ENCODE measurements around the gene ATP6V1G2. TPM values are rescaled to one million over a fixed set of nuclear protein-coding genes. Genes with fewer than 3 reads are reported as not detected.
A peak's percentile ranks its signal among the peaks of the same experiment; 100 is the strongest.
"Not testable (repeated sequence)": the region's sequence is repeated elsewhere in the genome, so short reads cannot be mapped to it uniquely, and the experiment has no call there.

ATP6V1G2 gene
- total RNA-seq, 2 experiments from 2014 or later: 4.5 to 5.5 TPM

DNA sequence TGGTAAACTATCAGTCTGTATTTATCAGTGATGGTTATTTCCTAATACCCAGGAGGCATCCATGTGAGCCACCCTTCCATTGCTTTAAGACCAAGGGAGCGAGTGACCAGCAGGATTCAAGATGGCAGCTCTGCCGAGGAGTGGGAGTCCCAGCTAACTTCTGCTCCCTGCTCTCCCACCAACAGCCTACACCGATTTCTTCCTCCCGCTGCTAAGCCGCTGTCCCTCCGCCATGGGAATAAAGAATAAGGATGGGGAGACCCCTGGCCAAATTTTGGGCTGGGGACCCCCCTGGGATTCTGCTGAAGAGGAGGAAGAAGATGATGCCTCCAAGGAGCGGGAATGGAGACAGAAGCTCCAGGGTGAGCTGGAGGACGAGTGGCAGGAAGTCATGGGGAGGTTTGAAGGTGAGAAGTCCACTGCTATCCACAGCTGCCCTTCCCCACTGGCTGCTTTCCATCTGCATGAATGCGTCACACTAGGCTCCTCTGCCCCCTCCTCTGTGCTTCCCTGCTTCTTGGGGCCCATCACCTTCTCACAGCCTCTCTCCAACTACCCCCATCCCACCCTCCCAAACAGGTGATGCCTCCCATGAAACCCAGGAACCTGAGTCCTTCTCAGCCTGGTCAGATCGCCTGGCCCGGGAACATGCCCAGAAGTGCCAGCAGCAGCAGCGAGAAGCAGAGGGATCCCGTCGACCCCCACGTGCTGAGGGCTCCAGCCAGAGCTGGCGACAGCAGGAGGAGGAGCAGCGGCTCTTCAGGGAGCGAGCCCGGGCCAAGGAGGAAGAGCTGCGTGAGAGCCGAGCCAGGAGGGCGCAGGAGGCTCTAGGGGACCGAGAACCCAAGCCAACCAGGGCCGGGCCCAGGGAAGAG is 11.3 kb upstream of the ATP6V1G2 start:
- Mint-ChIP-seq H3K36me3 (peaks cover 30% of the 10 kb centered on the region), H3K4me3 (peak overlapping the region; percentile 8), H3K9me3 (no peaks in the 10 kb centered on the region), H3K27me3 (peaks cover 11% of the 10 kb centered on the region), H3K4me1 (peaks cover 48% of the 10 kb centered on the region), H3K27ac (peak overlapping the region; percentile 34)
- POLR2A ChIA-PET: interaction anchor here (0.9 to 6.4 kb wide), 8 partner anchors 10 to 39 kb away, joined by 3 to 101 read pairs (median 13); partner anchors contain the start of genes LST1, LTA, LTB and NCR3
- ATAC-seq (ENCODE audit: low read depth) (no peak), DNase-seq (no peak)

DNA sequence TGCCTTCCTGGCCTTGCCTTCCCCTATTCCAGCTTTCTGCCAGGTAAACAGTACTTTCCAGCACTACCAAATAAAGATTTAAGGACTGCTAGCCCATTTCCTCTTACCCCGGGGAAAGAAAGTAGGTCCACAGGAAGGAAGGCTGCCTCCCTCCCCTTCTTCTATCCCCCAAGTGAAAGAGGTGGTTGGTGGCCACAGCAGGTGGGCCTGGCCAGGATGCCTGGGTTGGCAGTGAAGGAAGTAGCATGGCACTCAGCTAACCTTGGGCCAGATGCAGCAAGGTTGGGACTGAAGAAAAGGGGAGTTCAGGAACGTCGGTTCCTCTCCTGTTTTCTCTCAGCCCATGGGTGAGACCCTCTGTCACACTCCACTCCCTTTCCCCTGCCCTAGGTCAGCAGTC is 9.9 kb upstream of the ATP6V1G2 start:
- Mint-ChIP-seq H3K27me3 (peaks cover 3% of the 10 kb centered on the region), H3K4me3 (peak overlapping the region; percentile 47), H3K27ac (no peak overlapping the region), H3K4me1 (peaks cover 46% of the 10 kb centered on the region), H3K36me3 (peaks cover 26% of the 10 kb centered on the region), H3K9me3 (no peaks in the 10 kb centered on the region)
- DNase-seq: no peak
- ATAC-seq (ENCODE audit: low read depth): no peak
- POLR2A ChIA-PET: interaction anchor here (1.2 to 6.4 kb wide), 2 partner anchors 13 to 23 kb away, joined by 3 to 101 read pairs; partner anchors contain the start of genes LTB and TNF

DNA sequence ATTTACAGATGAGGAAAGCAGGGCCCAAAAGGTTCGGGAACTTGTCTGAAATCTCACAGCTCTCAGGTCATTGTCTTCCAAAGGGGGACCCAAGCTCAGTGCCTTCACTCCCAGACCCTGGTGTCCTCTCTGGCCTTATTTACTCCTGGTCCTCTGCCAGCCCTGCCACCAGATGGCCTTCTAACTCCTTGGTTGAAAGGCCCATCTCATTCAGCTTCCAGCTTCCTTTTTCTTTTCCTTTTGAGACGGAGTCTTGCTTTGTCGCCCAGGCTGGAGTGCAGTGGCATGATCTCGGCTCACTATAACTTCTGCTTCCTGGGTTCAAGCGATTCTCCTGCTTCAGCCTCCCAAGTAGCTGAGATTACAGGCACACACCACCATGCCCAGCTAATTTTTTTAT is 5.0 kb upstream of the ATP6V1G2 start:
- not testable (repeated sequence) for H3K27ac Mint-ChIP-seq; H3K9me3 Mint-ChIP-seq; H3K27me3 Mint-ChIP-seq; H3K4me3 Mint-ChIP-seq; ATAC-seq (ENCODE audit: low read depth)
- H3K36me3 Mint-ChIP-seq: peaks cover 14% of the 10 kb centered on the region
- peaks cover 33% of the 10 kb centered on the region for H3K4me1 Mint-ChIP-seq
- DNase-seq: peak; percentile 51
- POLR2A ChIA-PET: interaction anchor here (0.6 to 2.5 kb wide), 13 partner anchors 9 to 49 kb away, joined by 3 to 27 read pairs (median 4); partner anchors contain the start of genes LTB and TNF

DNA sequence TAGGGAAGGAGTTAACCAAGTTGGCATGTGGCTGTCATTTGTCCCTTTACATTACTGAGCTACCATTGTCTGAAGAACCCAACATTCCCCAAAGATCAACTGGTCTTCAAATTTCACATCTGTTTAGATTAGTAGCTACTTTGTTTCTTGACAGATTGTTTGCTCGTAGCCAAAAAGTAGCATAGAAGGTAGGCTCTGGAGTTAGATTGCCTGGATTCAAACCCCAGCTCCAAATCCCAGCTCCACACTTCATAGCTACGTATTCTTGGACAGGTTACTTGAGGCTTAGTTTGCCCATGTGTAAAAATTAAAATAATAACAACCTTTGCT is 2.1 kb upstream of the ATP6V1G2 start:
- H3K36me3 Mint-ChIP-seq: peaks cover 11% of the 10 kb centered on the region
- peak overlapping the region; percentile 88 for H3K4me3 Mint-ChIP-seq
- POLR2A ChIA-PET: interaction anchor here (0.6 to 3.4 kb wide), 9 partner anchors 22 to 117 kb away, joined by 4 to 24 read pairs (median 5); partner anchors contain the start of genes GPANK1, LTB, NCR3 and TNF
- no peaks in the 10 kb centered on the region for H3K9me3 Mint-ChIP-seq
- peaks cover 27% of the 10 kb centered on the region for H3K4me1 Mint-ChIP-seq
- no peak for ATAC-seq (ENCODE audit: low read depth)
- no peak overlapping the region for H3K27ac Mint-ChIP-seq
- no peak for DNase-seq
- H3K27me3 Mint-ChIP-seq: no peaks in the 10 kb centered on the region

DNA sequence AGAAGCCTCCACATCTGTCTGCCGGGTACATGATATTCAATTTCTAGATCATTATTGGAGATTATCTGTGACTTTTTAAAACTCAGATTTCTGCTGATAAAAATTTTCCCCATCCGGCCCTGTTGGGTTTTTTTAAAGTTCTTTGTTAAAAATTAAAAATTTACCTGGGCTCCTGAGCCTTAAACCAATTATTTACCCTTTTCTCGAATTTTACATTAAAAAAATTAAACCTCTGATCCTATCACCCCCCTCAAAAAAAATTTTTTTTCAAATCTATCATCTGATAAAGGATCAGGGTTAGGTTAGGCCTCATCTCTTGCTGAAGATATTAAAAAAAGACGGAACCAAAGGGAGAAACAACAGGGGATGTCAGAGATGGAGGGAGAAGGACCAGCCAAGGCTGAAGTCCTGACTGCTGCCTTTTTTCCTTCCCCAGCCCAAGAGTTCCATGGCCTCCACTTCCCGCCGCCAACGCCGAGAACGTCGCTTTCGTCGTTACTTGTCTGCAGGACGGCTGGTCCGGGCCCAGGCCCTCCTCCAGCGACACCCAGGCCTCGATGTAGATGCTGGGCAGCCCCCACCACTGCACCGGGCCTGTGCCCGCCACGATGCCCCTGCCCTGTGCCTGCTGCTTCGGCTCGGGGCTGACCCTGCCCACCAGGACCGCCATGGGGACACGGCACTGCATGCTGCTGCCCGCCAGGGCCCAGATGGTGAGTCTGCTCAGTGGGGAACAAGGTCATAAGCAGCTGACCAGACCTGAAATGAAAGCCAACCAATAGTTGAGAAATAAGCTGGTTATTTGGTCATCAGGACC is 1.5 kb upstream of the ATP6V1G2 start:
- Mint-ChIP-seq H3K36me3 (peaks cover 9% of the 10 kb centered on the region), H3K27ac (peak overlapping the region; percentile 71), H3K4me3 (peak overlapping the region; percentile 88), H3K27me3 (no peaks in the 10 kb centered on the region), H3K9me3 (no peaks in the 10 kb centered on the region), H3K4me1 (peaks cover 32% of the 10 kb centered on the region)
- no peak for DNase-seq
- POLR2A ChIA-PET: interaction anchor here (0.8 to 3.4 kb wide), 13 partner anchors 22 to 128 kb away, joined by 3 to 24 read pairs (median 6); partner anchors contain the start of genes GPANK1, LST1, LTB and NCR3
- no peak for ATAC-seq (ENCODE audit: low read depth)

DNA sequence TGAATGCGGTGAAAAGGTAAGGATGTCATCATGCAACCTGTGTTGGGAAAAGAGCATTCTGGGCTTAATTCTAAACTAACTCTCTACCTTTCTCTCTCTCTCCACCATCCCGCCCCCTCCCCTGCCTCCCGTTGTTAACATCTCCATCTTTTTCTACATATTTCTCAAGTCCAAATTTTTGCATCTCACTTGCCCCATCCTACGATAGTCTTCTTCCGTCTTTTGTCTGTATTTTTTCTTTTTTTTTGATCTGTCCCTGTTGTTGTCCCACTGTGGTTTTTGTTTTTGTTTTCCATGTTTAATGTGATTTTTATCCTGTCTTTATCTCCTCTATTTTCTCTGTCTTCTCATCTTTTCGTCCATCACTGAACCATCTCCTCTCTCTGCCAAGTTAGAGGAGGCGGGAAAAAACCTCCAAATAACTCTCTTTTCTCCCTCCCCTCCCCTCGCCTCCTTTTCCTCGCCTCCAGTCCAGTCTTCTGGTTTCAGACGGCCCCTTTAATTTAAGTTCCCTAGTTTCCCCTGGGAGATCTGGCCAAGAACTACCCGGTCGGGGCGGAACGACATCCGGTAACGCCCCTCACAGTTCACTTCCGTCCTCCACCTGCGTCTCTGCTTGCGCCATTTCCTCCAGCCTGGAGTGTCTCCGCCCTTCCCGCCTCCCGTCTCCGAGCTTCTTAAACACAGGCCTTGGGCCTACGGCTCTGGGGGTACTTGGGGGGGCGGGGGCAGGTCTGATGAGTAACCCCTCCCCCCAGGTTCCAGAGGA is 734 bp upstream of the ATP6V1G2 start, which contains the start of gene NFKBIL1:
Gene NFKBIL1, plus strand, starts transcription at position 651 of the 769 bp plus-strand sequence. Its CDS starts 87 bp downstream, at position 738.
- Mint-ChIP-seq H3K4me3 (peak within 1 kb of the TSS; percentile 88), H3K36me3 (peaks cover 9% of the 10 kb centered on the region), H3K4me1 (peaks cover 32% of the 10 kb centered on the region), H3K27me3 (no peaks in the 10 kb centered on the region), H3K27ac (peak within 1 kb of the TSS; percentile 71), H3K9me3 (no peaks in the 10 kb centered on the region)
- DNase-seq: peak; percentile 83
- POLR2A ChIA-PET: interaction anchor here (0.8 to 3.4 kb wide), 11 partner anchors 23 to 288 kb away, joined by 3 to 24 read pairs (median 7); partner anchors contain the start of genes LST1, LTB, NCR3 and TNF
- peak; percentile 81 for ATAC-seq (ENCODE audit: low read depth)

DNA sequence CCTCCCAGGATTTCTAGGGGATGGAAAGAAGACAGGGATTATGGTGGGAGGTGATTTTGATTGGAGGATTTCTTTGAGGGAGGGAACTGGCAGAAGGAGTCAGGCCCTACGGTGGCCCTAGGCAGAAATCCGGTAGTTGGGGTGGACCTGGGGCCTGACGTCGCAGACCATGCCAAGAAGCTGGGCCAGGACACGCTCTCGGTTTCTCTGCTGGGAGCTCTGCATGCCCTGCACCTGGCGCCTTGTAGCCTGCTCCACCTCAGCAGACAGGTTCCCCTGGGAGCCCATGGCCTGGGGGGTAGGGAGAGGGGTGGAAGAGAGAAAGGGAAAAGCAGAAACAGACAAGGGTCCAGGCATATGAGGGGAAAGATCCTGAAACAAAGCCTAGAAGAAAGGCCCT is 1.1 kb downstream of the ATP6V1G2 start:
- peak overlapping the region; percentile 8 for H3K27ac Mint-ChIP-seq
- no peaks in the 10 kb centered on the region for H3K9me3 Mint-ChIP-seq
- H3K4me3 Mint-ChIP-seq: no peak overlapping the region
- DNase-seq: no peak
- ATAC-seq (ENCODE audit: low read depth): no peak
- peaks cover 29% of the 10 kb centered on the region for H3K4me1 Mint-ChIP-seq
- POLR2A ChIA-PET: no interaction called here
- no peaks in the 10 kb centered on the region for H3K27me3 Mint-ChIP-seq
- peaks cover 11% of the 10 kb centered on the region for H3K36me3 Mint-ChIP-seq

DNA sequence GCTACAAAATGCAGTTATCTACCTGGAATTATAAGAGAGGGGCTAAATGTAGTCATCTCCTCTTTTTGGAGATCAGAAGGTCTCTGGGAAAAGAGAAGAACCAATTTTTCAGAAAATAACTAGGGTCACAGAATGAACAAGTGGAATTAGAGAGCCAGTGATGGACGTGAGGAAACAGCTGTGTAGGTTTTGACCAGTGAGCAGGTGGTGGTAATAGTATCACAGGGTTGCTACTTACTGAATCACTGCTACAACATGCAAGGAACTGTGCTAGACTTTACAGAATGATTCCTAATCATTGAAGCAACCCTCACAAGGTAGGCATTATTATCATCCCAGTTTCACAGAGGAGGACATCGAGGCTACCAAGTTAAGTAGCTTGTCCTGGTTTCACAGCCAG is 1.7 kb downstream of the ATP6V1G2 start:
- ATAC-seq (ENCODE audit: low read depth): no peak
- H3K4me3 Mint-ChIP-seq: no peak overlapping the region
- H3K27ac Mint-ChIP-seq: no peak overlapping the region
- DNase-seq: no peak
- peaks cover 32% of the 10 kb centered on the region for H3K4me1 Mint-ChIP-seq
- POLR2A ChIA-PET: no interaction called here
- H3K9me3 Mint-ChIP-seq: no peaks in the 10 kb centered on the region
- peaks cover 14% of the 10 kb centered on the region for H3K36me3 Mint-ChIP-seq
- no peaks in the 10 kb centered on the region for H3K27me3 Mint-ChIP-seq

DNA sequence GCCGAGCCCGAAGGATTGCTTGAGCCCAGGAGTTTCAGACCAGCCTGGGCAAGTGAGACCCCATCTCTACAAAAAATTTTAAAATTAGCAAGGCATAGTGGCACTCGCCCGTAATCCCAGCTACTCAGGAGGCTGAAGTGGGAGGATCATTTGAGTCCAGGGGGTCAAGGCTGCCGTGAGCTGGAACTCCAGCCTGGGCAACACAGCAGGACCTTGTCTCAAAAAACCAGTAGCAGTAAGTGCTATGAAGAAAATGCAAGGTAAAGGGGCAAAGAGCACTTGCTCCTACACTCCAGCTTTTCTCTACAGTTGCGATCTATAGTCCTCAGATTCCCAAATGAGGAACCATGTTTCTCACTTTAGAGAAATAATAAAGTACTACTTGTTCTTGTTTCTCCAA is 2.8 kb downstream of the ATP6V1G2 start:
- no peaks in the 10 kb centered on the region for H3K9me3 Mint-ChIP-seq
- peaks cover 24% of the 10 kb centered on the region for H3K36me3 Mint-ChIP-seq
- H3K4me3 Mint-ChIP-seq: no peak overlapping the region
- POLR2A ChIA-PET: no interaction called here
- H3K4me1 Mint-ChIP-seq: peaks cover 37% of the 10 kb centered on the region
- no peak for DNase-seq
- H3K27me3 Mint-ChIP-seq: no peaks in the 10 kb centered on the region
- no peak for ATAC-seq (ENCODE audit: low read depth)
- H3K27ac Mint-ChIP-seq: no peak overlapping the region

DNA sequence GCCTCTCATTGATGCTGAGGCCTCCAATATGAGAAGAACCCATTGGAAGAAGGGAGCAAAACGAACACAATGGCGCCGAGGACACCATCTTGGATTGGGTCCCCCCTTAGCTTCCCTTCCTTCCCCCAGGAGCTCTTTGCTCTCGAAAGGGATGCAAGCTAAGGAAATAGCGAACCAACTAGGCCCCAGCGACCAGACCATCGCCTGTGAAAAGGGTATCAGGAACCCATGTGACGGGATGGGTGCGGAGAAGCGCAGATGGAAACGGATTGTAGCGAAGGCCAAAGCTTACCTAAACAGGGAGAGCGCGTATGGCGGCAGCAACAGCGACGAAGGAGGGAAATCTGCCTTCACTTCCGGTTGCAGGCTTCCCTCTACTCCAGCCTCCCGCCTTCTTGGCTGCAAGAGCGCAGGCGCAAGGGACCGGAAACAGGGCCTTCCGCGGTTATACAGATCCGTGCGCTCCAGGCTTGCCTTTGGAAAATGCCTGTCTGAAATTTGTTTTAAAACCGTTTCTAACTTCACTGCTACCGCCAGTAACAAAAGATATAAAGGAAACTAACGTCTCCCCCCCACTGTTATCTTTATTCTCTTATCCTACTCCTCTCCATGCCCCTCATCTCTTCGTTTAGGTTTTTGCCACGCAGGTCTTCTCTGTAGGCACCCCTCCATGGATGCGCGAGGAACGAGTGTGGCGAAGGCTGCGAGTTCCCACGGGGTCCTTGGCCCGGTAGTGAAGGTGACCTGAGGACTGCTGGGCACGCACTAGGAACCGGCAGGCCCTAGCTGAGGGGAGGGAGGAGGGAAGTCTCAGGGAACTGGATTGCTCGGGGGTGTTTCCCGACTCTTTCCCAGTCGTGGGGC is 4.5 kb downstream of the ATP6V1G2 start, which contains the start of gene DDX39B:
Gene DDX39B, minus strand, starts transcription at position 346 of the 864 bp plus-strand sequence. CDS start 1,471 bp downstream, outside the sequence.
- Mint-ChIP-seq H3K4me3 (peak within 1 kb of the TSS; percentile 95), H3K27me3 (no peaks in the 10 kb centered on the region), H3K36me3 (peaks cover 33% of the 10 kb centered on the region), H3K27ac (peak within 1 kb of the TSS; percentile 91), H3K4me1 (peaks cover 37% of the 10 kb centered on the region), H3K9me3 (no peaks in the 10 kb centered on the region)
- peak; percentile 89 for DNase-seq
- POLR2A ChIA-PET: interaction anchor here (0.6 to 3.9 kb wide), 33 partner anchors 8 to 1304 kb away, joined by 3 to 55 read pairs (median 6); partner anchors contain the start of genes BAG6, C6orf47, CLIC1 and DXO
- peak; percentile 80 for ATAC-seq (ENCODE audit: low read depth)

DNA sequence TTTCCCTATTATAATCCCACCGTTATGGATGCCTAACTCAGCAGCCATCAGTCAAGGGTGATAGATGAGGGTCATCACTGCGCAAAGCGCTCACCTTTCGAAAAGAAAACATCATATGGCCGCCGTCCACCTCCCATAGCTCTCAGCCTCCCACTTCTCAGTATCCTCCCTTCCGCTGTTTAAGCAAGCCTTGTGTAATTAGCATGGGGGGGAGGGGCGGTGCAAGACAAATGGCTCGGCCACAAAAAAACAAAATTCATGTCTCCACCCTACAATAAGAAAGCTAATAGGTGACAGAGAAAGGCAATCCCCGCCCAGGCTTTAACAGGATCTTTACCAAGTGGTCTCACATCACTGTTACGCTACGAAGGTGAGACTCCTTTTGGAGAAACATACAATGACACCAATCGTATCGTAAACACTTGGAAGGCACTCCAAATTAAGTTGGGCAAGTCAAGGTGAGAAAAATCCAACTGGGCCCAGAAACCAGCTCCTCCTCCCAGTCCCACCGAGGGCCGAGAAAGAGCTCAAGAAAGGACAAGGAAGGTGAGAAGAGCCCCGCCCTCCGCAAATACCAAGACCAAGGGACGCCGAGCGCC is 5.2 kb downstream of the ATP6V1G2 start:
- peaks cover 40% of the 10 kb centered on the region for H3K4me1 Mint-ChIP-seq

More for the DNA sequence above, 5.2 kb downstream of the ATP6V1G2 start:
- DNase-seq (peak; percentile 63), ATAC-seq (ENCODE audit: low read depth) (peak; percentile 16)
- peaks cover 36% of the 10 kb centered on the region for H3K36me3 Mint-ChIP-seq
- H3K9me3 Mint-ChIP-seq: no peaks in the 10 kb centered on the region
- H3K4me3 Mint-ChIP-seq: peak overlapping the region; percentile 95
- POLR2A ChIA-PET: interaction anchor here (0.6 to 3.9 kb wide), 34 partner anchors 9 to 1304 kb away, joined by 3 to 55 read pairs (median 6); partner anchors contain the start of genes BAG6, C6orf47, CLIC1 and DXO
- peak overlapping the region; percentile 91 for H3K27ac Mint-ChIP-seq
- H3K27me3 Mint-ChIP-seq: no peaks in the 10 kb centered on the region
